ENCODE results near the gene OLFML2A. TPM values are rescaled to one million over a fixed set of nuclear protein-coding genes. Genes with fewer than 3 reads are reported as not detected.
"Not testable (repeated sequence)": the region's sequence is repeated elsewhere in the genome, so short reads cannot be mapped to it uniquely, and the experiment has no call there.

The OLFML2A gene
- total and polyA plus RNA-seq, 2 donors from 2014 or later, result 5.1 to 12.2 TPM

- H3K9ac ChIP-seq (ENCODE audit: low read length in 3 of 3), result peak overlapping the region; percentile 3 to 71 (median 56)
- peak overlapping the region; percentile 70 to 89 (median 75) for H3K4me3 ChIP-seq (ENCODE audit: low read length in 3 of 3)
- no peak for FAIRE-seq
- H3K27ac ChIP-seq (ENCODE audit: low read depth in 2 of 2, low read length in 2 of 2), result peak overlapping the region; percentile 12 to 74
- TF ChIP-seq CTCF (IDR thresholded peaks at IDR 0.05; ENCODE audit: borderline replicate concordance, extremely low read depth, insufficient read depth), result peak; percentile 96
- intact Hi-C loops (cut with DNase I), result no loop called here
- H3K9me3 ChIP-seq (ENCODE audit: control insufficient read depth in 2 of 3, insufficient read depth in 1 of 3, low read length in 3 of 3), result no peaks in the 10 kb centered on the region
- H3K36me3 ChIP-seq (ENCODE audit: control insufficient read depth in 2 of 3, insufficient read depth in 3 of 3, low read length in 3 of 3), result no peaks in the 10 kb centered on the region
- peaks cover 30% of the 10 kb centered on the region for H3K27me3 ChIP-seq (ENCODE audit: control insufficient read depth, insufficient read depth, low read length)
- peak; percentile 83 to 91 (median 89) for DNase-seq
- H3K4me1 ChIP-seq (ENCODE audit: control insufficient read depth in 2 of 3, insufficient read depth in 2 of 3, low read depth in 1 of 3, low read length in 3 of 3), result peaks cover 0 to 4% (median 2%) of the 10 kb centered on the region in 3 donors
These were observed 4.9 kb upstream of the OLFML2A start for GRCh38 chr9:124771867-124772679.

- H3K9me3 ChIP-seq (ENCODE audit: control insufficient read depth in 2 of 3, insufficient read depth in 1 of 3, low read length in 3 of 3); H3K27ac ChIP-seq (ENCODE audit: low read depth in 2 of 2, low read length in 2 of 2); H3K4me1 ChIP-seq (ENCODE audit: control insufficient read depth in 2 of 3, insufficient read depth in 2 of 3, low read depth in 1 of 3, low read length in 3 of 3); FAIRE-seq; DNase-seq; H3K4me3 ChIP-seq (ENCODE audit: low read length in 3 of 3); H3K36me3 ChIP-seq (ENCODE audit: control insufficient read depth in 2 of 3, insufficient read depth in 3 of 3, low read length in 3 of 3); H3K9ac ChIP-seq (ENCODE audit: low read length in 3 of 3); intact Hi-C loops (cut with DNase I): not testable (repeated sequence)
- peaks cover 22% of the 10 kb centered on the region for H3K27me3 ChIP-seq (ENCODE audit: control insufficient read depth, insufficient read depth, low read length)
These were observed 4.1 kb upstream of the OLFML2A start for GRCh38 chr9:124772877-124773276.

GRCh38 chr9:124773473-124774128 lies 3.3 kb upstream of the OLFML2A start:
- Histone ChIP-seq H3K4me3 (ENCODE audit: low read length in 3 of 3) (no peak overlapping the region), H3K9me3 (ENCODE audit: control insufficient read depth in 2 of 3, insufficient read depth in 1 of 3, low read length in 3 of 3) (no peaks in the 10 kb centered on the region), H3K36me3 (ENCODE audit: control insufficient read depth in 2 of 3, insufficient read depth in 3 of 3, low read length in 3 of 3) (no peaks in the 10 kb centered on the region), H3K27ac (ENCODE audit: low read depth in 2 of 2, low read length in 2 of 2) (no peak overlapping the region), H3K27me3 (ENCODE audit: control insufficient read depth, insufficient read depth, low read length) (peaks cover 15% of the 10 kb centered on the region), H3K9ac (ENCODE audit: low read length in 3 of 3) (no peak overlapping the region), H3K4me1 (ENCODE audit: control insufficient read depth in 2 of 3, insufficient read depth in 2 of 3, low read depth in 1 of 3, low read length in 3 of 3) (peaks cover 0 to 4% (median 0%) of the 10 kb centered on the region in 3 donors)
- DNase-seq (no peak), FAIRE-seq (no peak)
- intact Hi-C loops (cut with DNase I), result no loop called here
- TF ChIP-seq CTCF (IDR thresholded peaks at IDR 0.05; ENCODE audit: borderline replicate concordance, extremely low read depth, insufficient read depth), result no peak

Measured in kidney (tissue), 14 donors.